Adrenal gland (tissue), 19 donors: ENCODE data around the gene OSBP. TPM values are rescaled to one million over a fixed set of nuclear protein-coding genes. Genes with fewer than 3 reads are reported as not detected.

Experiments used
- DNase-seq, 7 donors: peaks; one replicate each; pipeline ENCODE4 v3.0.0-alpha.2; 2019 to 2020
- H3K27ac ChIP-seq, 5 donors: fragments of 200-600 bp; sonication (generic) in 4 of 5; 1 replicate in 3 of 5; 2 replicates in 2 of 5; pipeline versions ENCODE4 v1.5.1 to v1.8.0; 2016 to 2020; ENCODE audit warnings: mild to moderate bottlenecking in 1 of 5
- H3K27me3 ChIP-seq: fragments of 200-600 bp; 2 replicates; pipeline ENCODE4 v1.8.0; 2021
- H3K36me3 ChIP-seq, 2 donors: fragments of 200-600 bp; replicated peaks in 1 of 2; 1 replicate in 1 of 2; 2 replicates in 1 of 2; pipeline versions ENCODE4 v1.5.1 to v1.8.0; 2018 to 2022
- H3K4me1 ChIP-seq, 2 donors: fragments of 200-600 bp; replicated peaks in 1 of 2; 1 replicate in 1 of 2; 2 replicates in 1 of 2; pipeline versions ENCODE4 v1.5.1 to v1.8.0; 2018 to 2021
- H3K4me3 ChIP-seq, 4 donors: fragments of 200-600 bp; sonication (generic) in 3 of 4; one replicate each; pipeline ENCODE4 v1.5.1; 2016 to 2018
- H3K9me3 ChIP-seq, 3 donors: fragments of 200-600 bp; sonication (generic) in 1 of 3; replicated peaks in 1 of 3; 1 replicate in 2 of 3; 2 replicates in 1 of 3; pipeline versions ENCODE4 v1.5.1 to v1.8.0; 2016 to 2021
- CTCF ChIP-seq, 6 experiments: fragments of 450-650 bp in 4 of 6; fragments of 200-600 bp in 2 of 6; sonication (generic) in 1 of 6; IDR thresholded peaks; 1 replicate in 5 of 6; 2 replicates in 1 of 6; pipeline versions ENCODE4 v1.5.1 to v1.8.0; 2016 to 2021; ENCODE audit warnings: antibody characterized with exemption in 6 of 6, mild to moderate bottlenecking in 2 of 6, moderate library complexity in 1 of 6
- POLR2A ChIP-seq, 2 donors: fragments of 450-650 bp; IDR thresholded peaks; one replicate each; pipeline ENCODE4 v1.6.1; 2017; ENCODE audit warnings: antibody characterized with exemption in 2 of 2, mild to moderate bottlenecking in 2 of 2, moderate library complexity in 1 of 2
- WGBS, 4 donors: extraction: QIAGEN DNeasy Blood & Tissue Kit in 2 of 4; methylation state at CpG; one replicate each; pipeline versions ENCODE4 v1.1.5 to v1.1.7; 2013 to 2017; 5-methylcytosine and 5-hydroxymethylcytosine counted together
- intact Hi-C, 2 donors: fragments of 100-400 bp; cut with DNase I; formaldehyde crosslinking; loops; one replicate each; pipeline versions ENCODE4 v1.14.1 to v1.15.0; 2022 to 2023
- long read RNA-seq, 10 donors: library from polyadenylated mRNA in 3 of 10; unstranded in 2 of 10; stranded (forward) in 1 of 10; transcript quantifications; one replicate each; pipeline ENCODE4 v2.0.0 and lab custom pipeline, GENCODE V29; 2021 to 2026
- polyA plus RNA-seq, 3 donors: library from polyadenylated mRNA; stranded (reverse); fragments of 200-250 nt in 2 of 3; fragments of 350-450 nt in 1 of 3; fragmentation: Illumina TruSeq in 1 of 3; extraction: RNeasy Lipid Tissue Mini Kit (QIAGEN cat#74804) in 1 of 3; gene quantifications; one replicate each; pipeline ENCODE4 v1.2.3, GENCODE V29; 2013 to 2014
- total RNA-seq, 9 donors: library from RNA; depleted of rRNA in 4 of 9; stranded (reverse); fragments of >200 nt in 4 of 9; fragments of 120-200 nt in 1 of 9; fragmentation: NEBNext Ultra II Directional in 1 of 9; extraction: Animal tissue kit (Norgen Biotek cat#: 25700) in 1 of 9; gene quantifications; one replicate each; pipeline versions ENCODE4 v1.1.0 to v1.2.4, GENCODE V29; 2013 to 2023
- donor health status: healthy with polysubstance abuse.
- donor health status: Bipolar disorder and iron deficiency.
- donor health status: DM: yes; HTN: yes; CAD: no.
- donor health status: DM: no; HTN: no; CAD: no.
- donor health status: DM: no; HTN: no; CAD: no.
- donor health status: DM: yes; HTN: yes; CAD: no.

Gene OSBP
- 100 to 1,000 TPM in 1 of 9 donors, 10 to 100 TPM in 8; 44.0 to 117 (median 85.4) TPM for total RNA-seq
- 100 to 1,000 TPM in 1 of 3 donors, 10 to 100 TPM in 2; 15.3 to 120 (median 18.5) TPM for polyA plus RNA-seq
- long read RNA-seq, donor 1, full-length matches to known transcripts = 11 of 11 reads
- long read RNA-seq, donor 1, partial matches to known transcripts = 0 of 11 reads
- long read RNA-seq, donor 1, other reads (novel, unspliced or antisense) = 0 of 11 reads
- long read RNA-seq, donor 2, full-length matches to known transcripts = 6 of 6 reads
- long read RNA-seq, donor 2, partial matches to known transcripts = 0 of 6 reads
- long read RNA-seq, donor 2, other reads (novel, unspliced or antisense) = 0 of 6 reads
- long read RNA-seq, donor 3, full-length matches to known transcripts = 8 of 13 reads
- long read RNA-seq, donor 3, partial matches to known transcripts = 5 of 13 reads
- long read RNA-seq, donor 3, other reads (novel, unspliced or antisense) = 0 of 13 reads
- long read RNA-seq, donor 4, partial matches to known transcripts = 5 of 9 reads
- long read RNA-seq, donor 4, other reads (novel, unspliced or antisense) = 4 of 9 reads
- long read RNA-seq, donor 5, full-length matches to known transcripts = 176 of 225 reads
- long read RNA-seq, donor 5, partial matches to known transcripts = 41 of 225 reads
- long read RNA-seq, donor 5, other reads (novel, unspliced or antisense) = 8 of 225 reads
- long read RNA-seq, donor 6, partial matches to known transcripts = 2 of 3 reads
- long read RNA-seq, donor 6, other reads (novel, unspliced or antisense) = 1 of 3 reads
- long read RNA-seq, donor 7, full-length matches to known transcripts = 1 of 1 reads
- long read RNA-seq, donor 7, partial matches to known transcripts = 0 of 1 reads
- long read RNA-seq, donor 7, other reads (novel, unspliced or antisense) = 0 of 1 reads
- long read RNA-seq, donor 8, full-length matches to known transcripts = 9 of 14 reads
- long read RNA-seq, donor 8, partial matches to known transcripts = 5 of 14 reads
- long read RNA-seq, donor 8, other reads (novel, unspliced or antisense) = 0 of 14 reads
- long read RNA-seq, donor 9, full-length matches to known transcripts = 7 of 7 reads
- long read RNA-seq, donor 9, partial matches to known transcripts = 0 of 7 reads
- long read RNA-seq, donor 9, other reads (novel, unspliced or antisense) = 0 of 7 reads
- long read RNA-seq, donor 10, full-length matches to known transcripts = 6 of 13 reads
- long read RNA-seq, donor 10, partial matches to known transcripts = 7 of 13 reads
- long read RNA-seq, donor 10, other reads (novel, unspliced or antisense) = 0 of 13 reads

GRCh38 chr11:59615637-59616395 is at the start of gene OSBP:
OSBP (minus strand) TSS chr11:59615774; CDS start chr11:59615664, 110 bp downstream.
- WGBS, 4 donors = 0 to 1% (median 0%) methylated on average over 25 to 55 of the region's 55 CpGs
- intact Hi-C loops = loop anchor here in 1 of 2 donors (5.0 kb wide), 1 partner anchor 64 kb away; no protein-coding TSS in a partner anchor

GRCh38 chr11:59660621-59661020 is 45.0 kb upstream of the OSBP start:
- Histone ChIP-seq H3K4me1 (peaks cover 0 to 26% of the 10 kb centered on the region in 2 donors), H3K27me3 (no peaks in the 10 kb centered on the region), H3K36me3 (peaks cover 0 to 90% of the 10 kb centered on the region in 2 donors), H3K4me3 (no peak overlapping the region), H3K27ac (no peak overlapping the region), H3K9me3 (no peaks in the 10 kb centered on the region)
- intact Hi-C loops = no loop called here
- 81 to 97% (median 86%) methylated on average over 1 of the region's 1 CpG for WGBS, 4 donors
- TF ChIP-seq POLR2A (IDR thresholded peaks at IDR 0.05) = no peak
- TF ChIP-seq CTCF (IDR thresholded peaks at IDR 0.05) = no peak
- DNase-seq = no peak

More at GRCh38 chr11:59615637-59616395, at the start of gene OSBP:
- Histone ChIP-seq H3K36me3 (no peaks in the 10 kb centered on the region), H3K27me3 (no peaks in the 10 kb centered on the region), H3K4me1 (peaks cover 17 to 40% of the 10 kb centered on the region in 2 donors), H3K4me3 (peak within 1 kb of the TSS; percentile 43 to 83 (median 72)), H3K9me3 (no peaks in the 10 kb centered on the region), H3K27ac (peak within 1 kb of the TSS; percentile 60 to 97 (median 91))
- TF ChIP-seq POLR2A (IDR thresholded peaks at IDR 0.05) = peak; percentile 84 to 94
- no peak for TF ChIP-seq CTCF (IDR thresholded peaks at IDR 0.05)
- peak; percentile 99 to 100 (median 100) for DNase-seq

- Histone ChIP-seq H3K27me3 (no peaks in the 10 kb centered on the region), H3K4me1 (peaks cover 0 to 26% of the 10 kb centered on the region in 2 donors), H3K27ac (no peak overlapping the region), H3K4me3 (no peak overlapping the region), H3K36me3 (peaks cover 0 to 90% of the 10 kb centered on the region in 2 donors), H3K9me3 (no peaks in the 10 kb centered on the region)
- no peak for TF ChIP-seq POLR2A (IDR thresholded peaks at IDR 0.05)
- no peak for TF ChIP-seq CTCF (IDR thresholded peaks at IDR 0.05)
- DNase-seq = no peak
- intact Hi-C loops = no loop called here
- 64 to 76% (median 73%) methylated on average over 2 of the region's 2 CpGs for WGBS, 4 donors
Measured at GRCh38 chr11:59659981-59660380, 44.4 kb upstream of the OSBP start.
